CD4-positive, alpha-beta T cell (primary cell): Measurements from ENCODE around the gene MBOAT2. TPM values are rescaled to one million over a fixed set of nuclear protein-coding genes. Genes with fewer than 3 reads are reported as not detected.

ENCODE experiments used
- ATAC-seq: fragments of 200-7000 bp; cut with Tn5 transposase; one replicate; pipeline ENCODE4 v1.10.0; 2022; ENCODE audit warnings: mild to moderate bottlenecking; ENCODE audit not compliant: poor library complexity
- CTCF ChIA-PET: fragments of 350-600 bp; sonication (Branson Sonifier 250); formaldehyde crosslinking; loops from one replicate; lab custom pipeline; 2021; ENCODE audit warnings: antibody characterized with exemption, inconsistent platforms; lab: Charles Lee
- POLR2A ChIA-PET: fragments of 350-600 bp; sonication (Branson Sonifier 250); formaldehyde crosslinking; loops from one replicate; lab custom pipeline; 2021; ENCODE audit warnings: antibody characterized with exemption, inconsistent platforms; lab: Charles Lee
- DNase-seq, 14 experiments: peaks; one replicate each; pipeline ENCODE4 v3.0.0-alpha.2; 2013 to 2020; ENCODE audit warnings: mixed read lengths in 2 of 14
- H3K27ac ChIP-seq, 2 donors: one replicate each; pipeline versions ENCODE4 v1.5.1 to v1.7.0; 2013; ENCODE audit warnings: low read length in 2 of 2, low read depth in 1 of 2, mild to moderate bottlenecking in 1 of 2
- H3K27me3 ChIP-seq, 2 experiments: 1 replicate in 1 of 2; 2 replicates in 1 of 2; pipeline versions ENCODE4 v1.6.1 to v1.7.0; 2013; ENCODE audit warnings: low read length in 2 of 2, control low read depth in 1 of 2, mild to moderate bottlenecking in 1 of 2, moderate library complexity in 1 of 2; ENCODE audit not compliant: insufficient read depth in 2 of 2, control insufficient read depth in 1 of 2
- H3K36me3 ChIP-seq: one replicate; pipeline ENCODE4 v1.6.1; 2013; ENCODE audit warnings: low read length, control low read depth; ENCODE audit not compliant: insufficient read depth
- H3K4me1 ChIP-seq: one replicate; pipeline ENCODE4 v1.6.1; 2013; ENCODE audit warnings: low read length, control low read depth; ENCODE audit not compliant: insufficient read depth
- H3K4me3 ChIP-seq: one replicate; pipeline ENCODE4 v1.5.1; 2013; ENCODE audit warnings: mild to moderate bottlenecking, low read length, moderate library complexity
- H3K9me3 ChIP-seq, 2 experiments: 1 replicate in 1 of 2; 2 replicates in 1 of 2; pipeline versions ENCODE4 v1.6.1 to v1.7.0; 2013; ENCODE audit warnings: low read length in 2 of 2, mild to moderate bottlenecking in 2 of 2, control low read depth in 1 of 2, moderate library complexity in 1 of 2; ENCODE audit not compliant: control insufficient read depth in 1 of 2, insufficient read depth in 1 of 2
- H3K27ac Mint-ChIP-seq: one replicate; pipeline ENCODE4 v1.8.0; 2020; ENCODE audit warnings: mixed read lengths
- H3K27me3 Mint-ChIP-seq: one replicate; pipeline ENCODE4 v1.8.0; 2021; ENCODE audit warnings: mixed read lengths
- H3K36me3 Mint-ChIP-seq: one replicate; pipeline ENCODE4 v1.8.0; 2021; ENCODE audit warnings: low read depth, mixed read lengths
- H3K4me1 Mint-ChIP-seq: one replicate; pipeline ENCODE4 v1.8.0; 2021; ENCODE audit warnings: low read depth, mixed read lengths
- H3K4me3 Mint-ChIP-seq: one replicate; pipeline ENCODE4 v1.8.0; 2020; ENCODE audit warnings: mild to moderate bottlenecking, mixed read lengths
- H3K9me3 Mint-ChIP-seq: one replicate; pipeline ENCODE4 v1.8.0; 2020; ENCODE audit warnings: mixed read lengths
- intact Hi-C, 2 experiments: fragments of 100-400 bp; cut with DNase I in 1 of 2; cut with micrococcal nuclease in 1 of 2; formaldehyde crosslinking; loops; one replicate each; pipeline versions ENCODE4 v1.15.1 to v1.9.0; 2023 to 2025; cut with DNase I, micrococcal nuclease
- total RNA-seq, 174 experiments: library from RNA in 2 of 174; stranded (reverse) in 2 of 174; gene quantifications; one replicate each; pipeline ENCODE4 v1.2.3 and lab custom pipeline; 2021 to 2026
- TF ChIP-seq, protein P1 (sequence below): fragments of 200-600 bp; IDR thresholded peaks from one replicate; pipeline ENCODE4 v1.8.0; 2022; ENCODE audit warnings: antibody characterized with exemption, mild to moderate bottlenecking

The MBOAT2 gene
- total RNA-seq, 2 experiments from 2014 or later = 1.9 to 2.0 TPM

DNA sequence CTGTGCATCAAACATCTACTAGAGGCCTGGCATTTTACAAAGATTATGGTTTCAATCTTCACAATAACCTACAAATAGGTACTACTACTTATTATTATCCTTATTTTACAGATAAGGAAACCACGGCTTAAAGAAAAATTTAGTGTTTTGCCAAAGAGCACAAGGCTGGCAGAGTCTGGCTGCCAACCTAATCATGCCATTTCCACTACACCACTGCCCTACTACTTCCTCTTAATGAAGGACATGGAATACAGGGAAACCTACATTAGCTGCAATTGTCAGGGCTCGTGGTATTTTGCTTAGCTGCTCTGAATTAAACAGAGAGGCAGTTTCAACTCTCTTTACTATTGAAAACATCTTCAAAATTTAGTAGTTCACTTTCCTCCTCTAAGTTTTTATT lies 5.9 kb downstream of the MBOAT2 start:
- intact Hi-C loops = no loop called here
- Mint-ChIP-seq H3K27me3 (no peaks in the 10 kb centered on the region), H3K27ac (no peak overlapping the region), H3K4me1 (peaks cover 12% of the 10 kb centered on the region), H3K9me3 (no peaks in the 10 kb centered on the region), H3K4me3 (no peak overlapping the region), H3K36me3 (no peaks in the 10 kb centered on the region)
- Histone ChIP-seq H3K9me3 (no peaks in the 10 kb centered on the region), H3K27ac (no peak overlapping the region), H3K27me3 (no peaks in the 10 kb centered on the region), H3K4me3 (no peak overlapping the region), H3K36me3 (no peaks in the 10 kb centered on the region), H3K4me1 (peaks cover 3% of the 10 kb centered on the region)
- POLR2A ChIA-PET = no interaction called here
- CTCF ChIA-PET = interaction anchor here (0.6 kb wide), 1 partner anchor 62 kb away, joined by 3 read pairs; no protein-coding TSS in a partner anchor
- ATAC-seq = no peak
- DNase-seq = no peak
- TF ChIP-seq, protein P1, sequence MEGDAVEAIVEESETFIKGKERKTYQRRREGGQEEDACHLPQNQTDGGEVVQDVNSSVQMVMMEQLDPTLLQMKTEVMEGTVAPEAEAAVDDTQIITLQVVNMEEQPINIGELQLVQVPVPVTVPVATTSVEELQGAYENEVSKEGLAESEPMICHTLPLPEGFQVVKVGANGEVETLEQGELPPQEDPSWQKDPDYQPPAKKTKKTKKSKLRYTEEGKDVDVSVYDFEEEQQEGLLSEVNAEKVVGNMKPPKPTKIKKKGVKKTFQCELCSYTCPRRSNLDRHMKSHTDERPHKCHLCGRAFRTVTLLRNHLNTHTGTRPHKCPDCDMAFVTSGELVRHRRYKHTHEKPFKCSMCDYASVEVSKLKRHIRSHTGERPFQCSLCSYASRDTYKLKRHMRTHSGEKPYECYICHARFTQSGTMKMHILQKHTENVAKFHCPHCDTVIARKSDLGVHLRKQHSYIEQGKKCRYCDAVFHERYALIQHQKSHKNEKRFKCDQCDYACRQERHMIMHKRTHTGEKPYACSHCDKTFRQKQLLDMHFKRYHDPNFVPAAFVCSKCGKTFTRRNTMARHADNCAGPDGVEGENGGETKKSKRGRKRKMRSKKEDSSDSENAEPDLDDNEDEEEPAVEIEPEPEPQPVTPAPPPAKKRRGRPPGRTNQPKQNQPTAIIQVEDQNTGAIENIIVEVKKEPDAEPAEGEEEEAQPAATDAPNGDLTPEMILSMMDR = no peak

DNA sequence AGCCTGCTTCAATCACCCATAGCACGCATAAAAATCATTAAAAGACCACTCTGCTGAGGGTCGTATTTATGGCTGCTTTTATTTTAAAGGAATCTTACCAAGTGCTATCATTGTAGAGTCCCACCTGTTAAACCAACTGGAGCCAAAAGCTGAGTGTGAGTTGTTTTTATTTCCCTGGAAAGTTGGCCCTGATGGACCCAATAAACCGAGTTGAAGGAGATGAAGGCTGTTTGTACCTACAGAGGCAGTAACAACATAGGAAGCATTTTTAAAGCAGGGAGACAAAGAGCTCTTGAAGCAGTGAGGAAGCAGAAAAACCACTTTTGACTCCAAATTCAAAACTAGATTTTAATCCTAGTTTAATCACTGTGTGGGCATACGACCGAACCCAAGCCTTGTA lies 6.4 kb downstream of the MBOAT2 start:
- TF ChIP-seq, protein P1 = no peak
- Histone ChIP-seq H3K27ac (no peak overlapping the region), H3K27me3 (no peaks in the 10 kb centered on the region), H3K4me1 (no peaks in the 10 kb centered on the region), H3K4me3 (no peak overlapping the region), H3K9me3 (no peaks in the 10 kb centered on the region), H3K36me3 (no peaks in the 10 kb centered on the region)
- Mint-ChIP-seq H3K27me3 (no peaks in the 10 kb centered on the region), H3K4me1 (peaks cover 9% of the 10 kb centered on the region), H3K4me3 (no peak overlapping the region), H3K9me3 (no peaks in the 10 kb centered on the region), H3K36me3 (no peaks in the 10 kb centered on the region), H3K27ac (no peak overlapping the region)
- ATAC-seq = no peak
- DNase-seq = no peak
- intact Hi-C loops = no loop called here
- ChIA-PET CTCF (no interaction called here), POLR2A (no interaction called here)

DNA sequence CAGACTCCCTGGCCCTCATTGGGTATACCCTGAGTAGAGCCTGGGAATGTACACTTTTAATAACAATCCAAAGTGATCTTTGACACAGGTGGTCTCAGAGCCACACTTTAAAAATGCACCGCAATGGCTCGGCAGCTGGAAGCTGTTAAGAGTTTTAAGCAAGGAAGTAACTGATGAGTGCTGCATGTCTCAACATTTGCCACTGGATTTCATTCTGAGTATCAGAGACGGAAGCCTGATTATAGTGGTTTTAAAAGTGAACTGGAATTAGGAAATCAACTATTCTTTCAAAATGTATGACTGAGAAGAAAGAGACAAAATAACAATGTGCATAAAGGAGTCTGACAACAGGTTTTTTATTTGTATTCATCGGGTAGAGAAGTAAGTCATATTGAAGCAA lies 7.5 kb downstream of the MBOAT2 start:
- ChIA-PET POLR2A (no interaction called here), CTCF (no interaction called here)
- TF ChIP-seq, protein P1 = no peak
- Histone ChIP-seq H3K9me3 (no peaks in the 10 kb centered on the region), H3K4me1 (no peaks in the 10 kb centered on the region), H3K36me3 (no peaks in the 10 kb centered on the region), H3K4me3 (no peak overlapping the region), H3K27me3 (no peaks in the 10 kb centered on the region), H3K27ac (no peak overlapping the region)
- intact Hi-C loops = no loop called here
- ATAC-seq (no peak), DNase-seq (no peak)
- Mint-ChIP-seq H3K4me1 (peaks cover 9% of the 10 kb centered on the region), H3K4me3 (no peak overlapping the region), H3K27me3 (no peaks in the 10 kb centered on the region), H3K36me3 (no peaks in the 10 kb centered on the region), H3K27ac (no peak overlapping the region), H3K9me3 (no peaks in the 10 kb centered on the region)
